ENCODE results near the gene DTHD1. TPM values are rescaled to one million over a fixed set of nuclear protein-coding genes. Genes with fewer than 3 reads are reported as not detected.
A peak's percentile ranks its signal among the peaks of the same experiment; 100 is the strongest.

The DTHD1 gene
- total and polyA plus RNA-seq, 10 of the 15 experiments (the other 5 are each of a cell fraction or from before 2014, with no cell fraction given) = 0.05 to 2.8 (median 1.4) TPM

DNA sequence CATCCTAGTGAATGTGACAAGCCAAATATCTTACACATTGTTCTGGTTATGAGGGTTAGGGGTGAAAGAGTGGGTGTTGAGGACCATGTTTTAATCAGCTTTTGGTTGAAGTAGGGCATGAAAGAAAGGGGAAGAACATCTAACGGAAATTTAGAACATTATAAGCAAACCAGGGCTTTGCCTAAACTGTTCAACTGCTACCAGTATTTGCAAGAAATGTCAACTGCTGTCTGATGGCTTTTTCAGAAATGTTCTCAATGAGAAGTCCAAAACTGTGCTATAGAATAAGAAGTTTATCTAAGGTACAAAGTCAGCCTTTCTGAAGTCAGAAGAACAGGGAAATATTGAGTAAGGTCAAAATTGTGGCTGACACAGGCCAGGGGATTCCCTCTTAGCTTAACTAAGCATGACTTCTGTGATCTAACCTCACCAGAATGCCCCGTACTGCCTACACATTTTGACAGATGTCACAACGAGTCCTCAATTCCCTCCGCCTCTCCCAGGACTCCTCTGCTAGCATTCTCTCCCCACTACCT, 67.1 kb downstream of the DTHD1 start (continued):
- TF ChIP-seq NFXL1 (IDR thresholded peaks at IDR 0.05; ENCODE audit: borderline replicate concordance) = no peak
- TF ChIP-seq BACH1 (IDR thresholded peaks at IDR 0.05; ENCODE audit: borderline replicate concordance) = no peak; the same call in 1 of the 2 replicates
- TF ChIP-seq ASH2L (IDR thresholded peaks at IDR 0.05; ENCODE audit: borderline replicate concordance, low read depth) = no peak
- TF ChIP-seq SP1 (IDR thresholded peaks at IDR 0.05; ENCODE audit: low read depth, low read length) = no peak
- TF ChIP-seq CHD2 (IDR thresholded peaks at IDR 0.05; ENCODE audit: borderline replicate concordance, low read depth, low read length) = no peak
- TF ChIP-seq ZNF217 (IDR thresholded peaks at IDR 0.05) = no peak
- peak; percentile 72 to 82 for TF ChIP-seq IKZF2 (IDR thresholded peaks at IDR 0.05)
- no peak for TF ChIP-seq CBX3 (IDR thresholded peaks at IDR 0.05; ENCODE audit: borderline replicate concordance, low read depth)
- TF ChIP-seq RELB (IDR thresholded peaks at IDR 0.05; ENCODE audit: low read depth) = peak; percentile 89
- TF ChIP-seq, protein P1, sequence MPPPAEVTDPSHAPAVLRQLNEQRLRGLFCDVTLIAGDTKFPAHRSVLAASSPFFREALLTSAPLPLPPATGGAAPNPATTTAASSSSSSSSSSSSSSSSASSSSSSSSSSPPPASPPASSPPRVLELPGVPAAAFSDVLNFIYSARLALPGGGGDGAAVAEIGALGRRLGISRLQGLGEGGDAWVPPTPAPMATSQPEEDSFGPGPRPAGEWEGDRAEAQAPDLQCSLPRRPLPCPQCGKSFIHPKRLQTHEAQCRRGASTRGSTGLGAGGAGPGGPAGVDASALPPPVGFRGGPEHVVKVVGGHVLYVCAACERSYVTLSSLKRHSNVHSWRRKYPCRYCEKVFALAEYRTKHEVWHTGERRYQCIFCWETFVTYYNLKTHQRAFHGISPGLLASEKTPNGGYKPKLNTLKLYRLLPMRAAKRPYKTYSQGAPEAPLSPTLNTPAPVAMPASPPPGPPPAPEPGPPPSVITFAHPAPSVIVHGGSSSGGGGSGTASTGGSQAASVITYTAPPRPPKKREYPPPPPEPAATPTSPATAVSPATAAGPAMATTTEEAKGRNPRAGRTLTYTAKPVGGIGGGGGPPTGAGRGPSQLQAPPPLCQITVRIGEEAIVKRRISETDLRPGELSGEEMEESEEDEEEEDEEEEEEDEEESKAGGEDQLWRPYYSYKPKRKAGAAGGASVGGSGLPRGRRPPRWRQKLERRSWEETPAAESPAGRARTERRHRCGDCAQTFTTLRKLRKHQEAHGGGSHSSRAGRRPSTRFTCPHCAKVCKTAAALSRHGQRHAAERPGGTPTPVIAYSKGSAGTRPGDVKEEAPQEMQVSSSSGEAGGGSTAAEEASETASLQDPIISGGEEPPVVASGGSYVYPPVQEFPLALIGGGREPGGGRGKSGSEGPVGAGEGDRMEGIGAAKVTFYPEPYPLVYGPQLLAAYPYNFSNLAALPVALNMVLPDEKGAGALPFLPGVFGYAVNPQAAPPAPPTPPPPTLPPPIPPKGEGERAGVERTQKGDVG (CRISPR knock-in tag; IDR thresholded peaks at IDR 0.05) = no peak
- TF ChIP-seq, protein P2, sequence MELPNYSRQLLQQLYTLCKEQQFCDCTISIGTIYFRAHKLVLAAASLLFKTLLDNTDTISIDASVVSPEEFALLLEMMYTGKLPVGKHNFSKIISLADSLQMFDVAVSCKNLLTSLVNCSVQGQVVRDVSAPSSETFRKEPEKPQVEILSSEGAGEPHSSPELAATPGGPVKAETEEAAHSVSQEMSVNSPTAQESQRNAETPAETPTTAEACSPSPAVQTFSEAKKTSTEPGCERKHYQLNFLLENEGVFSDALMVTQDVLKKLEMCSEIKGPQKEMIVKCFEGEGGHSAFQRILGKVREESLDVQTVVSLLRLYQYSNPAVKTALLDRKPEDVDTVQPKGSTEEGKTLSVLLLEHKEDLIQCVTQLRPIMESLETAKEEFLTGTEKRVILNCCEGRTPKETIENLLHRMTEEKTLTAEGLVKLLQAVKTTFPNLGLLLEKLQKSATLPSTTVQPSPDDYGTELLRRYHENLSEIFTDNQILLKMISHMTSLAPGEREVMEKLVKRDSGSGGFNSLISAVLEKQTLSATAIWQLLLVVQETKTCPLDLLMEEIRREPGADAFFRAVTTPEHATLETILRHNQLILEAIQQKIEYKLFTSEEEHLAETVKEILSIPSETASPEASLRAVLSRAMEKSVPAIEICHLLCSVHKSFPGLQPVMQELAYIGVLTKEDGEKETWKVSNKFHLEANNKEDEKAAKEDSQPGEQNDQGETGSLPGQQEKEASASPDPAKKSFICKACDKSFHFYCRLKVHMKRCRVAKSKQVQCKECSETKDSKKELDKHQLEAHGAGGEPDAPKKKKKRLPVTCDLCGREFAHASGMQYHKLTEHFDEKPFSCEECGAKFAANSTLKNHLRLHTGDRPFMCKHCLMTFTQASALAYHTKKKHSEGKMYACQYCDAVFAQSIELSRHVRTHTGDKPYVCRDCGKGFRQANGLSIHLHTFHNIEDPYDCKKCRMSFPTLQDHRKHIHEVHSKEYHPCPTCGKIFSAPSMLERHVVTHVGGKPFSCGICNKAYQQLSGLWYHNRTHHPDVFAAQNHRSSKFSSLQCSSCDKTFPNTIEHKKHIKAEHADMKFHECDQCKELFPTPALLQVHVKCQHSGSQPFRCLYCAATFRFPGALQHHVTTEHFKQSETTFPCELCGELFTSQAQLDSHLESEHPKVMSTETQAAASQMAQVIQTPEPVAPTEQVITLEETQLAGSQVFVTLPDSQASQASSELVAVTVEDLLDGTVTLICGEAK (IDR thresholded peaks at IDR 0.05; ENCODE audit: borderline replicate concordance) = no peak
- peak; percentile 53; the same call in 1 of the 2 replicates for TF ChIP-seq PML (IDR thresholded peaks at IDR 0.05; ENCODE audit: low read length)
- no peak for TF ChIP-seq SREBF1 (IDR thresholded peaks at IDR 0.05; ENCODE audit: low read length)
- TF ChIP-seq MYB (IDR thresholded peaks at IDR 0.05; ENCODE audit: borderline replicate concordance, low read depth, low read length) = no peak
- TF ChIP-seq BCL3 (IDR thresholded peaks at IDR 0.05; ENCODE audit: borderline replicate concordance, insufficient read depth, low read depth, low read length, poor library complexity, severe bottlenecking) = no peak
- 0 out of 4 replicates have a peak, but pooled peaks of 1 of the 2 experiments have one; percentile 42 for TF ChIP-seq ETV6 (conservative IDR thresholded peaks at IDR 0.05 in 1 of 2, IDR thresholded peaks at IDR 0.05 in 1 of 2; ENCODE audit: borderline replicate concordance in 1 of 2, low read depth in 1 of 2)
- TF ChIP-seq SPI1 (IDR thresholded peaks at IDR 0.05; ENCODE audit: borderline replicate concordance, insufficient read depth, low read depth, low read length) = no peak
- TF ChIP-seq SUZ12 (IDR thresholded peaks at IDR 0.05; ENCODE audit: unreplicated experiment) = no peak
